Bone marrow (tissue), 2 donors: ENCODE data around the gene TSNAX.
A peak's percentile ranks its signal among the peaks of the same experiment; 100 is the strongest.
"Not testable (repeated sequence)": the region's sequence is repeated elsewhere in the genome, so short reads cannot be mapped to it uniquely, and the experiment has no call there.

Source experiments
- DNase-seq, 2 donors: peaks; one replicate each; lab custom pipeline; 2025; lab: John Stamatoyannopoulos, UW

Gene TSNAX

GRCh38 chr1:231561647-231562383 is 33.3 kb downstream of the TSNAX start:
- no peak for DNase-seq

- no peak for DNase-seq
Observed at GRCh38 chr1:231563247-231563646, 34.8 kb downstream of the TSNAX start.

- no peak for DNase-seq
Observed at GRCh38 chr1:231564373-231564772, 35.9 kb downstream of the TSNAX start.

GRCh38 chr1:231566496-231566895 is 38.0 kb downstream of the TSNAX start:
- DNase-seq = no peak

- not testable (repeated sequence) for DNase-seq
Observed at GRCh38 chr1:231570262-231570661, 41.8 kb downstream of the TSNAX start.

- no peak for DNase-seq
Observed at GRCh38 chr1:231571904-231572303, 43.4 kb downstream of the TSNAX start.

GRCh38 chr1:231575472-231575871 is 47.0 kb downstream of the TSNAX start:
- DNase-seq = peak in 1 of 2 donors; percentile 63

- DNase-seq = no peak
Observed at GRCh38 chr1:231576804-231577718, 48.6 kb downstream of the TSNAX start.

- DNase-seq = no peak
Observed at GRCh38 chr1:231580874-231581273, 52.4 kb downstream of the TSNAX start.

GRCh38 chr1:231581859-231582258 is 53.4 kb downstream of the TSNAX start:
- no peak for DNase-seq

GRCh38 chr1:231583376-231583775 is 54.9 kb downstream of the TSNAX start:
- DNase-seq = no peak

- DNase-seq = peak in 1 of 2 donors; percentile 32
Observed at GRCh38 chr1:231584117-231584516, 55.6 kb downstream of the TSNAX start.

GRCh38 chr1:231584921-231585320 is 56.5 kb downstream of the TSNAX start:
- DNase-seq = no peak

- peak in 1 of 2 donors; percentile 80 for DNase-seq
Observed at GRCh38 chr1:231590453-231591198, 62.2 kb downstream of the TSNAX start.

- DNase-seq = no peak
Observed at GRCh38 chr1:231591466-231591865, 63.0 kb downstream of the TSNAX start.

GRCh38 chr1:231592809-231593208 is 64.3 kb downstream of the TSNAX start:
- DNase-seq = no peak

- not testable (repeated sequence) for DNase-seq
Observed at GRCh38 chr1:231593264-231593663, 64.8 kb downstream of the TSNAX start.

- no peak for DNase-seq
Observed at GRCh38 chr1:231594123-231594522, 65.7 kb downstream of the TSNAX start.

GRCh38 chr1:231594749-231595148 is 66.3 kb downstream of the TSNAX start:
- DNase-seq = no peak

GRCh38 chr1:231596337-231596791 is 67.9 kb downstream of the TSNAX start:
- no peak for DNase-seq

- DNase-seq = no peak
Observed at GRCh38 chr1:231597971-231598370, 69.5 kb downstream of the TSNAX start.

GRCh38 chr1:231600458-231600976 is 72.0 kb downstream of the TSNAX start:
- no peak for DNase-seq
